Measurements from ENCODE around the gene GPR158. TPM values are rescaled to one million over a fixed set of nuclear protein-coding genes. Genes with fewer than 3 reads are reported as not detected.

Gene GPR158
- total and polyA plus RNA-seq, 2 donors (not counting 1 experiment from before 2014, with no cell fraction given) = 0.33 TPM; not detected in 1

DNA sequence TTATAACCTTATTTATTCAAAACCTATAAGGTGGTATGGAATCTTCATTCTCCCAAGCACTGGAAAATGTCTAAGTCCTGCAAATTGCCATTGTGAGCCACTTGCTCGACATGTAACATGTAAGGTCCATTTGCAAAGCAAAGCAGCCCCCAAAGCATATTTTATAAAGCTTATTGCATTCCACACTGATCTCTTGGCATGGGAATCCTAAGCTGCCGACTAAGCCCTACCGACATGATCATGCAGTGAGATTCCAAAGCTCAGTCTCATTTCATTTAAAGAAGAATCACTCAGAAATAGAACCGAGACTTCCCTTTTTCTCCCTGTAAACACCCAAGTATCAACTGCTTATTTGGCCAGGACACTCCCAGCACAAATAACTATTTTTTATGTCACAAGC lies 425.9 kb downstream of the GPR158 start:
- H3K4me2 ChIP-seq (ENCODE audit: extremely low read depth, insufficient read depth, low read length) = no peak overlapping the region
- H3K9me3 ChIP-seq (ENCODE audit: control insufficient read depth, insufficient read depth, low read depth, low read length) = no peaks in the 10 kb centered on the region
- TF ChIP-seq, protein P1, sequence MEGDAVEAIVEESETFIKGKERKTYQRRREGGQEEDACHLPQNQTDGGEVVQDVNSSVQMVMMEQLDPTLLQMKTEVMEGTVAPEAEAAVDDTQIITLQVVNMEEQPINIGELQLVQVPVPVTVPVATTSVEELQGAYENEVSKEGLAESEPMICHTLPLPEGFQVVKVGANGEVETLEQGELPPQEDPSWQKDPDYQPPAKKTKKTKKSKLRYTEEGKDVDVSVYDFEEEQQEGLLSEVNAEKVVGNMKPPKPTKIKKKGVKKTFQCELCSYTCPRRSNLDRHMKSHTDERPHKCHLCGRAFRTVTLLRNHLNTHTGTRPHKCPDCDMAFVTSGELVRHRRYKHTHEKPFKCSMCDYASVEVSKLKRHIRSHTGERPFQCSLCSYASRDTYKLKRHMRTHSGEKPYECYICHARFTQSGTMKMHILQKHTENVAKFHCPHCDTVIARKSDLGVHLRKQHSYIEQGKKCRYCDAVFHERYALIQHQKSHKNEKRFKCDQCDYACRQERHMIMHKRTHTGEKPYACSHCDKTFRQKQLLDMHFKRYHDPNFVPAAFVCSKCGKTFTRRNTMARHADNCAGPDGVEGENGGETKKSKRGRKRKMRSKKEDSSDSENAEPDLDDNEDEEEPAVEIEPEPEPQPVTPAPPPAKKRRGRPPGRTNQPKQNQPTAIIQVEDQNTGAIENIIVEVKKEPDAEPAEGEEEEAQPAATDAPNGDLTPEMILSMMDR (conservative IDR thresholded peaks at IDR 0.05 in 1 of 2, IDR thresholded peaks at IDR 0.05 in 1 of 2; ENCODE audit: low read depth in 1 of 2, low read length in 2 of 2) = no peak
- no peak for TF ChIP-seq EZH2 (IDR thresholded peaks at IDR 0.05; ENCODE audit: low read length, missing control alignments)

DNA sequence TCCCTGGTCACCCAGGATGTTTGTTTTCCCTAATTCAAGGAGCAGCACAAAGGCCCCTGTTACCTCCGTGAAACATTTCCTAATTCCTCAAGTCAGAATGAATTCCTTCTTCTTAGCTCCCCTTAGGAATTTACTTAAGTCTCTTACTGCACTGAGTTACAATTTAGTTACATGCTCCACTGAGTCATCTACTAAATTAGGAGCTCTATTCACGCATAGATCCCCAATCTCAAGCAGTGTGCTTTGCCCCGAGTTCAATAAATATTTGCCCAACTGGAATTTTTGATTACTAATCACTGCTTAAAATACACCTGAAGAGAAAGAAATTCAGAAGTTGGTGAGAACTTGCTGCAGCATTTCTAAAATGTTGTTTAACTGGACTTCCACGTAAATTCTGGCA lies 429.8 kb downstream of the GPR158 start:
- H2AFZ ChIP-seq (ENCODE audit: low read length) = no peak overlapping the region
- H3K27me3 ChIP-seq (ENCODE audit: control insufficient read depth, insufficient read depth, low read length) = no peaks in the 10 kb centered on the region
- no peak overlapping the region for H3K27ac ChIP-seq (ENCODE audit: insufficient read depth, low read length)
- H4K20me1 ChIP-seq (ENCODE audit: control insufficient read depth, extremely low read depth, insufficient read depth, low read length) = no peaks in the 10 kb centered on the region
- H3K9ac ChIP-seq (ENCODE audit: insufficient read depth, low read length) = no peak overlapping the region
- H3K9me3 ChIP-seq (ENCODE audit: control insufficient read depth, insufficient read depth, low read depth, low read length) = no peaks in the 10 kb centered on the region
- no peaks in the 10 kb centered on the region for H3K36me3 ChIP-seq (ENCODE audit: control insufficient read depth, insufficient read depth, low read length)
- TF ChIP-seq, protein P1 (conservative IDR thresholded peaks at IDR 0.05 in 1 of 2, IDR thresholded peaks at IDR 0.05 in 1 of 2; ENCODE audit: low read depth in 1 of 2, low read length in 2 of 2) = no peak
- no peak for TF ChIP-seq EZH2 (IDR thresholded peaks at IDR 0.05; ENCODE audit: low read length, missing control alignments)
- no peaks in the 10 kb centered on the region for H3K79me2 ChIP-seq (ENCODE audit: control insufficient read depth, insufficient read depth, low read length)
- no peaks in the 10 kb centered on the region for H3K4me1 ChIP-seq (ENCODE audit: control insufficient read depth, extremely low read depth, insufficient read depth, low read length)
- no peak overlapping the region for H3K4me3 ChIP-seq (replicated peaks in 1 of 4; ENCODE audit: control extremely low read depth in 1 of 4, insufficient read depth in 1 of 4, low read depth in 3 of 4, low read length in 4 of 4)
- no peak overlapping the region for H3K4me2 ChIP-seq (ENCODE audit: extremely low read depth, insufficient read depth, low read length)
- DNase-seq (ENCODE audit: low read depth in 2 of 2) = peak in 1 of 2 donors; percentile 3

More for the DNA sequence above, 425.9 kb downstream of the GPR158 start:
- H3K27ac ChIP-seq (ENCODE audit: insufficient read depth, low read length) = no peak overlapping the region
- no peak overlapping the region for H3K9ac ChIP-seq (ENCODE audit: insufficient read depth, low read length)
- H3K79me2 ChIP-seq (ENCODE audit: control insufficient read depth, insufficient read depth, low read length) = no peaks in the 10 kb centered on the region
- no peaks in the 10 kb centered on the region for H3K4me1 ChIP-seq (ENCODE audit: control insufficient read depth, extremely low read depth, insufficient read depth, low read length)
- H3K27me3 ChIP-seq (ENCODE audit: control insufficient read depth, insufficient read depth, low read length) = no peaks in the 10 kb centered on the region
- H3K36me3 ChIP-seq (ENCODE audit: control insufficient read depth, insufficient read depth, low read length) = no peaks in the 10 kb centered on the region
- H2AFZ ChIP-seq (ENCODE audit: low read length) = no peak overlapping the region
- DNase-seq (ENCODE audit: low read depth in 2 of 2) = no peak
- H3K4me3 ChIP-seq (replicated peaks in 1 of 4; ENCODE audit: control extremely low read depth in 1 of 4, insufficient read depth in 1 of 4, low read depth in 3 of 4, low read length in 4 of 4) = no peak overlapping the region
- H4K20me1 ChIP-seq (ENCODE audit: control insufficient read depth, extremely low read depth, insufficient read depth, low read length) = no peaks in the 10 kb centered on the region

DNA sequence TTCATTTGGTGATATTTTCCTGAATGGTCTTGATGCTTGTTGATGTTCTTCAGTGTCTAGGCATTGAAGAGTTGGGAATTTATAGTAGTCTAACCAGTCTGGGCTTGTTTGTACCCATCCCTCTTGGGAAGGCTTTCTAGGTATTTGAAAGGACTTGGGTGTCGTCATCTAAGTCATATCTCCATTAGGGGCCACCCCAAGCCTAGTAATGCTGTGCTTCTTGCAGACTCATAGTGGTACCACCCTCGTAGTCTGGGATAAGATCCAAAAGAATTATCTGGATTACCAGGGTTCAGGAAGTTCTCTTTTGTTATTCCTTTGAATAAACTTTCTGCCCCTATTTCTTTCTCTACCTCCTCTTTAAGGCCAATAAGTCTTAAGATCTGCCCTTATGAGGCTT lies 439.9 kb downstream of the GPR158 start:
- H3K9ac ChIP-seq (ENCODE audit: insufficient read depth, low read length) = no peak overlapping the region
- H3K27me3 ChIP-seq (ENCODE audit: control insufficient read depth, insufficient read depth, low read length) = no peaks in the 10 kb centered on the region
- DNase-seq (ENCODE audit: low read depth in 2 of 2) = no peak

More for the DNA sequence above, 439.9 kb downstream of the GPR158 start:
- no peaks in the 10 kb centered on the region for H4K20me1 ChIP-seq (ENCODE audit: control insufficient read depth, extremely low read depth, insufficient read depth, low read length)
- H3K4me1 ChIP-seq (ENCODE audit: control insufficient read depth, extremely low read depth, insufficient read depth, low read length) = no peaks in the 10 kb centered on the region
- H3K27ac ChIP-seq (ENCODE audit: insufficient read depth, low read length) = no peak overlapping the region
- no peak overlapping the region for H2AFZ ChIP-seq (ENCODE audit: low read length)
- no peaks in the 10 kb centered on the region for H3K36me3 ChIP-seq (ENCODE audit: control insufficient read depth, insufficient read depth, low read length)
- no peak overlapping the region for H3K4me3 ChIP-seq (replicated peaks in 1 of 4; ENCODE audit: control extremely low read depth in 1 of 4, insufficient read depth in 1 of 4, low read depth in 3 of 4, low read length in 4 of 4)
- H3K4me2 ChIP-seq (ENCODE audit: extremely low read depth, insufficient read depth, low read length) = no peak overlapping the region
- no peaks in the 10 kb centered on the region for H3K79me2 ChIP-seq (ENCODE audit: control insufficient read depth, insufficient read depth, low read length)
- H3K9me3 ChIP-seq (ENCODE audit: control insufficient read depth, insufficient read depth, low read depth, low read length) = no peaks in the 10 kb centered on the region
- TF ChIP-seq, protein P1 (conservative IDR thresholded peaks at IDR 0.05 in 1 of 2, IDR thresholded peaks at IDR 0.05 in 1 of 2; ENCODE audit: low read depth in 1 of 2, low read length in 2 of 2) = no peak
- TF ChIP-seq EZH2 (IDR thresholded peaks at IDR 0.05; ENCODE audit: low read length, missing control alignments) = no peak

Measured in fibroblast of lung (primary cell).